ENCODE results near the gene MRPL32.

The MRPL32 gene

GRCh38 chr7:42953994-42954393, 21.8 kb downstream of the MRPL32 start:
- H2AFZ ChIP-seq (ENCODE audit: low read length): no peak overlapping the region
- no peak overlapping the region for H3K9ac ChIP-seq (ENCODE audit: low read length)
- no peaks in the 10 kb centered on the region for H4K20me1 ChIP-seq (ENCODE audit: insufficient read depth, low read length)
- no peak overlapping the region for H3K27ac ChIP-seq (ENCODE audit: low read depth, low read length, poor library complexity, severe bottlenecking)
- no peaks in the 10 kb centered on the region; the same call in 1 of the 2 replicates for H3K27me3 ChIP-seq (ENCODE audit: insufficient read depth, low read length)
- H3F3A ChIP-seq (ENCODE audit: insufficient read depth, low read length): no peaks in the 10 kb centered on the region
- H3K36me3 ChIP-seq (ENCODE audit: insufficient read depth, low read length): no peaks in the 10 kb centered on the region
- H3K4me3 ChIP-seq (ENCODE audit: low read depth, low read length, poor library complexity, severe bottlenecking): no peak overlapping the region
- no peaks in the 10 kb centered on the region for H3K79me2 ChIP-seq (ENCODE audit: insufficient read depth, low read length)
- no peaks in the 10 kb centered on the region for H3K4me1 ChIP-seq (ENCODE audit: insufficient read depth, low read length, severe bottlenecking)
- no peaks in the 10 kb centered on the region for H3K9me2 ChIP-seq (ENCODE audit: low read depth, low read length)
- H3K9me3 ChIP-seq (ENCODE audit: low read length): peaks cover 9% of the 10 kb centered on the region
- H3K4me2 ChIP-seq (ENCODE audit: low read length): no peak overlapping the region
- TF ChIP-seq CTCF (IDR thresholded peaks at IDR 0.05; ENCODE audit: low read length) (no peak), EZH2 (IDR thresholded peaks at IDR 0.05; ENCODE audit: borderline replicate concordance, low read length) (no peak)

- TF ChIP-seq CTCF (IDR thresholded peaks at IDR 0.05; ENCODE audit: low read length) (no peak), EZH2 (IDR thresholded peaks at IDR 0.05; ENCODE audit: borderline replicate concordance, low read length) (no peak)
- H3K4me1 ChIP-seq (ENCODE audit: insufficient read depth, low read length, severe bottlenecking): no peaks in the 10 kb centered on the region
- H3K9me2 ChIP-seq (ENCODE audit: low read depth, low read length): no peaks in the 10 kb centered on the region
Observed at GRCh38 chr7:42956062-42956461, 23.9 kb downstream of the MRPL32 start.

GRCh38 chr7:42959549-42959948, 27.4 kb downstream of the MRPL32 start:
- Histone ChIP-seq H3F3A (ENCODE audit: insufficient read depth, low read length) (no peaks in the 10 kb centered on the region), H3K27me3 (ENCODE audit: insufficient read depth, low read length) (no peaks in the 10 kb centered on the region), H3K36me3 (ENCODE audit: insufficient read depth, low read length) (no peaks in the 10 kb centered on the region), H3K4me1 (ENCODE audit: insufficient read depth, low read length, severe bottlenecking) (no peaks in the 10 kb centered on the region), H3K4me3 (ENCODE audit: low read depth, low read length, poor library complexity, severe bottlenecking) (no peak overlapping the region), H3K79me2 (ENCODE audit: insufficient read depth, low read length) (no peaks in the 10 kb centered on the region), H3K9me3 (ENCODE audit: low read length) (peaks cover 9% of the 10 kb centered on the region), H3K4me2 (ENCODE audit: low read length) (no peak overlapping the region), H2AFZ (ENCODE audit: low read length) (no peak overlapping the region), H3K9me2 (ENCODE audit: low read depth, low read length) (no peaks in the 10 kb centered on the region), H3K27ac (ENCODE audit: low read depth, low read length, poor library complexity, severe bottlenecking) (no peak overlapping the region), H3K9ac (ENCODE audit: low read length) (no peak overlapping the region), H4K20me1 (ENCODE audit: insufficient read depth, low read length) (no peaks in the 10 kb centered on the region)
- TF ChIP-seq EZH2 (IDR thresholded peaks at IDR 0.05; ENCODE audit: borderline replicate concordance, low read length) (no peak), CTCF (IDR thresholded peaks at IDR 0.05; ENCODE audit: low read length) (no peak)

More at GRCh38 chr7:42956062-42956461, 23.9 kb downstream of the MRPL32 start:
- H3K27ac ChIP-seq (ENCODE audit: low read depth, low read length, poor library complexity, severe bottlenecking): no peak overlapping the region
- no peak overlapping the region for H3K9ac ChIP-seq (ENCODE audit: low read length)
- no peaks in the 10 kb centered on the region for H3K27me3 ChIP-seq (ENCODE audit: insufficient read depth, low read length)
- no peak overlapping the region for H3K4me2 ChIP-seq (ENCODE audit: low read length)
- H4K20me1 ChIP-seq (ENCODE audit: insufficient read depth, low read length): no peaks in the 10 kb centered on the region
- H2AFZ ChIP-seq (ENCODE audit: low read length): no peak overlapping the region
- no peaks in the 10 kb centered on the region for H3K79me2 ChIP-seq (ENCODE audit: insufficient read depth, low read length)
- no peaks in the 10 kb centered on the region for H3K36me3 ChIP-seq (ENCODE audit: insufficient read depth, low read length)
- peaks cover 9% of the 10 kb centered on the region for H3K9me3 ChIP-seq (ENCODE audit: low read length)
- H3K4me3 ChIP-seq (ENCODE audit: low read depth, low read length, poor library complexity, severe bottlenecking): no peak overlapping the region
- no peaks in the 10 kb centered on the region for H3F3A ChIP-seq (ENCODE audit: insufficient read depth, low read length)
